GM18507 (cell line): ENCODE data around the gene LHFPL2.
"Not testable (repeated sequence)": the region's sequence is repeated elsewhere in the genome, so short reads cannot be mapped to it uniquely, and the experiment has no call there.

Experiments used
- DNase-seq: peaks from one replicate; pipeline ENCODE4 v3.0.0; 2011; ENCODE audit warnings: low read depth; ENCODE audit not compliant: insufficient read length; ENCODE audit errors: extremely low spot score
- FAIRE-seq: peaks from 2 replicates; lab custom pipeline; 2011; peaks lifted over from hg19 to GRCh38; lab: Jason Lieb, UNC

The LHFPL2 gene

DNA sequence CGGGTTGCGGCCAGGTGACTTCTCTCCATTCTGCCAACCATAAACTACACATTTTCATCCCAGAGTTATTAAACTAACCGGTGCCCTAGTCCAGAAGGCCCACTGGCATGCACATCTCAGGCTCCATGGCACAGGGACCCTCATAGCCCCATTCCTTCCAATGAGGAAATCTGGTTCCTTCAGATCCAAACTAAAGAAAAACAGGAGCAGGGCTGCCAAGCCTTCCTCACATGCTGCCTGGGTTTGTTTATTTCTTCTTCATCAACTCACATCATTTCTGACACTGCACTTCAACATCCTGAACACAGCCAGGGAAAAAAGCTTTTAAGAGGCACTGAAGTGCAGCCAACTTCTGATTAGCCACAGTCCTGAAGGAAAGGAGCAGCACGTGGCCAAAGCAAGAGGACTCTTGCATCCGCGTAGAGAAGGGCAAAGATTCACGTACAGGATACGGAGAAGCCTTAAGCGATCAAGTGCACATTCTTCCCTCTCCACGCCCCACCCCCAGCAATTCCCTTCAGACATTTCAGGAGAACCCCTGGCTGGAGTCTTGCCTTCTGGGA, 22.5 kb downstream of the LHFPL2 start:
- FAIRE-seq, result no peak
- DNase-seq, result no peak

GRCh38 chr5:78624992-78625391, 23.6 kb downstream of the LHFPL2 start:
- no peak for FAIRE-seq
- no peak for DNase-seq

DNA sequence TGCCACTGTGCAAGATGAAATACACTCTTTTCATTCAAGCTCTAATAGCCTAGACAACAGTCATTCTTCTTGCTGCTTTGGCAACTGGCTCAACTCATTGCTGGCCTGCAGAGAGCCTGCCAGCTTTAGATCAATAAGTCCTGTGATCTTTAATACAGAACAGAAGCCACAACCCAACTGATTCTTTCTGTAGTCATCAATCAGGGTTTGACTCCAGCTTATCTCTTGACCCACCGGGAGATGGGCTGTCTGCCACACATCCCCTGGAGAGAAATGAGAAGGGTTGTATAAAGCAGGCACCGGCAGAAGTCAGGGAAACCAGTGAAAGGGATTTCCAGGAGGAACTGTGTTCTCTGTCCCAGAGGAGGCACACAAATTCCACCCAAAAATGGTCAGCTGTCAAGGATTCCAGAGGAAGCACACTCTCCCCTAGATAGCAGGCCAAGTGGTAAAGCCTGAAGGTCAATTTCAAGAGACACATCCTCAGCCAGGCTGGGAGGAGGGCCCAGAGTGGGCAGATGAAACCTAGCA, 24.5 kb downstream of the LHFPL2 start:
- FAIRE-seq (no peak), DNase-seq (no peak)

DNA sequence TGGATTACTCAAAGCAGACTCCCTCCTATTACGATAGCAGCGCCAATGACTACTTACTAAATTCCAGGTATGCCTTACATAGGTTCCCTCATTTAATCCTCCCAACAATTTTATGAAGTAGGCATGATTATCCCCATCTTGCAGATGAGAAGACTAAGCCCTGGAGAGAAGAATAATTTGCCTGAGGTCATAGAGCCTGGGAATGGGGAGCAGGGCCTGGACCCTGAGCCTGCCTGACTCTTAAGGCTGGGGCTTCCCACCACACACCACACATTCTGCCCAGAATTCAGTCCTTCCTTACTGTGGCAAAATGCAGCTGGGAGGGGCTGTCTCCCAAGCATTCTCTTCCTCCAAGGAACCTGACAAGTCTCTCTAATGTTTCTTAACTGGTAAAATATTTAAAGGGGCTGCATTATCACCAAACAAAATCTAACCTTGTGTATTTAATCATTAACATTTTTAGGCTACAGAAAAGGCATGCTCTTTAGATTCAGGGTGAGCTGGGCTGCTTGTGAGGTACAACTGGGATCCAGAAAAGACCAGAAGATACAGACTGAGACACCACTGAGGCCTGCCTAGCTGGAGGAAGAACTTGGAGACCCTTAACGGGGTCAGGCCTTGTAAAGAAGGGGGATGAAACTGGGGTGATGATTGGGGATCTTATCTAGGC, 26.1 kb downstream of the LHFPL2 start:
- no peak for DNase-seq
- FAIRE-seq, result no peak

GRCh38 chr5:78621291-78621738, 27.3 kb downstream of the LHFPL2 start:
- DNase-seq (no peak), FAIRE-seq (no peak)

- FAIRE-seq, DNase-seq: not testable (repeated sequence)
Observed at GRCh38 chr5:78620119-78620518, 28.5 kb downstream of the LHFPL2 start.

DNA sequence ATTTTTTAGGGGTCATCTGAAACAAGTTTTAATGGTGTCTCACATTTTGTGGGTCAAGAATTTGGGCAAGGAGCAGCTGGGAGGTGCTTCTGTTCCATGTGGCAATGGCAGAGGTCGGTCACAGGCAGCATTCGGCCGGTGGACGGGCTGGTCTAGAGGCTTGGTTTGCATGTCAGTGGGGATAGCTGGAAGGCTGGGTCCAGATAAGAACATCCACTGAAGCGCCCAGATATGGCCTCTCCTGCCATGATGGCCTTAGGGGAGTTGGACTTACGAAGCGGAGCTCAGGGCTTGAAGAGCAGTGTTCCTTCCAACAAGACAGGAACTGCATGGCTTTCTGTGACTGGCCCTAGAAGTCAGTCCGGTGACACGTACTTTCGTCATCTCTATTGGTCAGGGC, 30.3 kb downstream of the LHFPL2 start:
- FAIRE-seq (no peak), DNase-seq (no peak)

DNA sequence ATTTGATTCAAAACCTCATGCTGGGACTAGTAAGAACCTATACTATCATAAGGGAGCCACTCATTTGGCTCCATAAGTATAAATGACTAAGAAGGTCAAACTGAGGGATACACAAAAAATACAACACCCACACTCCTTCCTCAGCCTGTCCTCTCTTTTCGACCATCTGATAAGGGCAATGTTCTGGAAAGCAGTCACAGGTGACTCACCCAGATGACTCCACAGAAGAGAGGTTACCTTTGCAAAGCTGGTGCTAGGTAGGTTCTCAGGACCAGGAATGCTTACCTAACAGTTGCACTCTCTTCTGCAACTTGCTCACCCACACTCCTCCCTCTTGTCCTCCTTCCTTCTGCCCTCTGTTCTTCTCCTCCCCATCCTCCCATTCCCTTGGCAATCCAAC, 32.9 kb downstream of the LHFPL2 start:
- FAIRE-seq (no peak), DNase-seq (no peak)

DNA sequence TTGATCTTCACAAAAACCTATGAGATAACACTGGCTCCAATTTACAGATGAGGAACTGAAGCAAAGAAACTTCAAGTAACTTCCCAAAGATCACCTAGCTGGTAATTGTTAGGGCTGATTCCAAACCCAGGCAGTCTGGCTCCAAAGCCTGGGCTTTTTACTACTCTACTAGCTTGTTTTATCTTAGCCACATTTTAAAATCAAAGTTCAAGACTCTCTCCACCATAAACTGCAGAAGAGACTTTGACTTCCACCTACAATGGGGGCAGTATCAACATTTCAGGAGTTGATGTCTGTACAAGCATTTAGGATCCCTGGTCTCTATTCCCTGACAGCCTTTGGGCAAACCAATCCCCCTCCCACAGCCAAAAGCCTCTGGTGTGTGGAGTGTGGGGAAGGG, 33.8 kb downstream of the LHFPL2 start:
- DNase-seq (no peak), FAIRE-seq (no peak)

- FAIRE-seq (no peak), DNase-seq (no peak)
Observed at GRCh38 chr5:78613756-78614155, 34.8 kb downstream of the LHFPL2 start.

DNA sequence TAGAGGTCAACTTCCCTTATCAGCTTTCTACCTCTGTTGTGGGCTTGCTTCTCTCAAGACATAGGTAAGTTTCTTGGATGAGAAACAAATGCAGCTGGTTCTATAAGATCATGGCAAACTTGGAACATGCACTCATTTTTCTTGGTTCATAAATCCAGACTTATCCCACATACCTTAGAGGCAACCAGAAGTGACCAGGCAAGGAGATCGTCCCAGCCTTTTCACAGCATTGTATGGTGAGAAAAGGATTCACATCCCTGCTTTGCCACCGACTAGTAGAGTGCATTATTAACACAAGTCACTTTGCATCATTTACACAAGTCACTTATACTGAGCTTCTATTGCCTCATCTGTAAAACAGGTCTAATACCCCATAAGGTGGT, 35.4 kb downstream of the LHFPL2 start:
- FAIRE-seq (no peak), DNase-seq (no peak)

DNA sequence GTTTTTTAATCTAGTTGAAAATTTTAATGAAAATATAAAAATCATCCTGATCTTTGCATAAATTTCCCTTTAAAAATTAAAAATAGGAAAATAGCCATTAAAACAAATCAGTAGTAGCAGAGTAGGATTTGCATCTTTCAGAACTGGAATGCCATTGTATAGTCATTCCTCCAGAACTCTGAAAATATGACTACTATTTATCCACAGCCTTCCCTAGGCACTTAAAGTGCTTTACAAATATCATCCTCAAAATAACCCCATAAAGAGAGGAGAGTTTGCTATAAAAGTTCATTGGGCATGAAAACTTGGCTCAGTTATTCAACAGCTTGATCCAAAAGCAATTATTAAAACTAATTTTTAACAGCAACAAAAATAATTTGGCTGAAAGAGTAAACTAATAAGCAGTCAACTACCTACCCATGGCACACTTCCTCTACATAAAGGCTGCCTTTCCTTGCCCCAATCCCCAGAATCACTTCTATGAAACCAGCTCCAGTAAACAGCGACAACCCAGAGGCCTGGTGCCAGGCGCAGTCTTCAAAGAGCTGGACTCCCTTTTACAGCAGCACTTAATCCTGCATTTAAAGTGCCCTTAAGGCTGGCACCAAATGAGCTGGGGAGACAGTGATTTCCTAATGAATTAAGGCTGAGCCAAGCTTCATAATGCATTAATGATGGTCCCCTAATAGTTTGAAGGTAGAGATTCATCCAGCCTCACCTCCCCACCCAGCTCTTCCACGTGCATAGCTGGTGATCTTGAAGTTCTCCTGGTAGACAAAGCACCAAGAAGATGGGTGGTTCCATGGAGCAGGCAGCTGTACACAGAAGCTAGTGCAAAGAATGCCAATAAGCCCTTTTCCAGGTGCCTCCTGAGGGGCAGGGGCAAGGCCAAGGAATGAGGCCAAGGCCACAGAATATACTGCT, 36.1 kb downstream of the LHFPL2 start:
- FAIRE-seq, result no peak
- no peak for DNase-seq

- no peak for DNase-seq
- FAIRE-seq, result no peak
Observed at GRCh38 chr5:78611126-78611605, 37.4 kb downstream of the LHFPL2 start.

DNA sequence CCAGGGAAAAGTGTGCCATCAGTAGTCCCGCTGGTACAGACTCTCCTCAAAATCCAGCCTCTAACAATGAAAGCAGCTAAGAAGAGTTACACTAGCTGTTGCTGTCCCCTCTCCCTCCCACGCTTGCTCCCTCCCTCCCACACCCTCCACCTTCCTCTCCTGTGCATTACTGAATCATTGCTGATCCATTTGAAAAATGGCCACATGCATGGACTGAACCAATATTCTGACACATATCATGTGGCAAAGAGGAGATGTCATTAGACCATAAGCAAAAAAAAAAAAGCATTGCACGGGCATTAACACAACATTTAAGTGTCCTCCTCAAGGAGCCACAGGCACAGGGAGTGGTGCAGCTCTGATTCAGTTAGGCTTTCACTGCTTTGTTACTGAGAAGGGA, 37.9 kb downstream of the LHFPL2 start:
- FAIRE-seq (no peak), DNase-seq (no peak)

- FAIRE-seq, result no peak
- DNase-seq, result no peak
Observed at GRCh38 chr5:78610163-78610583, 38.4 kb downstream of the LHFPL2 start.

- FAIRE-seq (no peak), DNase-seq (no peak)
Observed at GRCh38 chr5:78607864-78608263, 40.7 kb downstream of the LHFPL2 start.

DNA sequence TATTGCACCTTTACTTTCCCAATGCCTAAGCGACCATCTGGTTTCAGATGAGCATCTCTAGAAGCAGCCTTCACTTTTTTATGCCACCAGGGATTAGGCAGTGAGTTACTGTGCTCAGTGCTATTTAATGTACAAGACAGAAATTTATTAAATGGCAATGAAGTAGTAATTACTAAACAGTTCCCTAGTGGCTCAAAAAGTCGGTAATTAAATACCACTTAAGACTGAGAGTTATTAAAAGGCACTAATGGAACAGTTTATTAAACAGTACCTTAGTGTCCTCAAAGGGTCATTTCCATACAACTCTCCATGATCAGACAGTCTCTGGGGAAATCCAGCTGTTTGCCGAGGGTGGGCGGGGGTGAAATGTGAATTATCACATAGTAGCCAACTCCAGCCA, 42.3 kb downstream of the LHFPL2 start:
- FAIRE-seq (no peak), DNase-seq (no peak)

- DNase-seq (no peak), FAIRE-seq (no peak)
Observed at GRCh38 chr5:78605611-78606010, 43.0 kb downstream of the LHFPL2 start.

GRCh38 chr5:78604689-78605285, 43.8 kb downstream of the LHFPL2 start:
- FAIRE-seq (no peak), DNase-seq (no peak)

- DNase-seq (no peak), FAIRE-seq (no peak)
Observed at GRCh38 chr5:78603636-78604175, 44.9 kb downstream of the LHFPL2 start.
